AG04450 (cell line): ENCODE results near the gene TCEAL3. TPM values are rescaled to one million over a fixed set of nuclear protein-coding genes. Genes with fewer than 3 reads are reported as not detected.
A peak's percentile ranks its signal among the peaks of the same experiment; 100 is the strongest.
"Not testable (repeated sequence)": the region's sequence is repeated elsewhere in the genome, so short reads cannot be mapped to it uniquely, and the experiment has no call there.

ENCODE experiments used
- CTCF ChIA-PET: fragments of 300-600, 350-600 bp; formaldehyde crosslinking; extraction: SDS; loops from one replicate; lab custom pipeline; 2022; ENCODE audit warnings: antibody characterized with exemption, inconsistent platforms; lab: Charles Lee
- POLR2A ChIA-PET: fragments of 350-600 bp; formaldehyde crosslinking; extraction: SDS; loops from one replicate; lab custom pipeline; 2021; ENCODE audit warnings: antibody characterized with exemption, inconsistent platforms; lab: Yijun Ruan, JAX
- DNase-seq: peaks from one replicate; pipeline ENCODE4 v3.0.0-alpha.2; 2011; ENCODE audit warnings: low read depth, low spot score
- H3K27ac ChIP-seq: one replicate; pipeline ENCODE4 v1.5.1; 2012; ENCODE audit warnings: low read depth, low read length, control low read depth
- H3K27me3 ChIP-seq: one replicate; pipeline ENCODE4 v1.6.0; 2012; ENCODE audit warnings: low read length; ENCODE audit not compliant: control insufficient read depth, insufficient read depth
- H3K4me3 ChIP-seq: 2 replicates; pipeline ENCODE4 v1.5.1; 2011; ENCODE audit warnings: mild to moderate bottlenecking, low read depth, low read length, control low read depth
- H3K9me3 ChIP-seq: 2 replicates; pipeline ENCODE4 v1.5.1; 2012; ENCODE audit warnings: low read length; ENCODE audit not compliant: control insufficient read depth, insufficient read depth
- polyA plus RNA-seq: library from polyadenylated mRNA; depleted of rRNA; stranded (reverse); fragments of >200 nt; gene quantifications from 2 replicates; pipeline ENCODE4 v1.2.3, GENCODE V29; 2011; rRNA removed
- TF ChIP-seq, protein P1 (sequence below): IDR thresholded peaks from 2 replicates; pipeline ENCODE4 v1.5.1; 2011; ENCODE audit warnings: low read depth, low read length, control low read depth, inconsistent platforms

TCEAL3 gene
- polyA plus RNA-seq, 1 experiment, result 28.1 TPM

DNA sequence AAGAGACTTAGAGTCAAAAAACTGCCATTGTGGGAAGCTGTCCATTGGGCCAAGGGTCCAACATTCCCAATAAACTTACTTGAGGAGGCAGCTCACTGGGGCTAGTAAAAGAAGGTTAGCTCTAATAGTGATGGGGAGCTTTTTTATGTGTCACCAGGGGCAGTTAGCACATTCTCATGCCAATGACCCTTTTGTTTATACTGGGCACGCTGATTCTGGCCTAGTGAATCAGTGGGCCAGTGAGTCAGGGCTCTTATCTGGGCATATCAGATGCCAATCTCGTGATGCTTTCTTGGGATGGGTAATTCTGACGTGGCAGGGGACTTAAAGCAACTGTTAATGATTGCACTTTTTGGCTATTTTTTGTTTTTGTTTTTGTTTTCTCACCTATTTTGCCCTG is 48.9 kb downstream of the TCEAL3 start:
- Histone ChIP-seq H3K9me3 (no peaks in the 10 kb centered on the region), H3K27ac (peak overlapping the region; percentile 61), H3K4me3 (no peak overlapping the region), H3K27me3 (no peaks in the 10 kb centered on the region)
- DNase-seq, result no peak
- ChIA-PET POLR2A (no interaction called here), CTCF (interaction anchor here (2.4 kb wide), 1 partner anchor 27 kb away, joined by 11 read pairs; no protein-coding TSS in a partner anchor)
- TF ChIP-seq, protein P1, sequence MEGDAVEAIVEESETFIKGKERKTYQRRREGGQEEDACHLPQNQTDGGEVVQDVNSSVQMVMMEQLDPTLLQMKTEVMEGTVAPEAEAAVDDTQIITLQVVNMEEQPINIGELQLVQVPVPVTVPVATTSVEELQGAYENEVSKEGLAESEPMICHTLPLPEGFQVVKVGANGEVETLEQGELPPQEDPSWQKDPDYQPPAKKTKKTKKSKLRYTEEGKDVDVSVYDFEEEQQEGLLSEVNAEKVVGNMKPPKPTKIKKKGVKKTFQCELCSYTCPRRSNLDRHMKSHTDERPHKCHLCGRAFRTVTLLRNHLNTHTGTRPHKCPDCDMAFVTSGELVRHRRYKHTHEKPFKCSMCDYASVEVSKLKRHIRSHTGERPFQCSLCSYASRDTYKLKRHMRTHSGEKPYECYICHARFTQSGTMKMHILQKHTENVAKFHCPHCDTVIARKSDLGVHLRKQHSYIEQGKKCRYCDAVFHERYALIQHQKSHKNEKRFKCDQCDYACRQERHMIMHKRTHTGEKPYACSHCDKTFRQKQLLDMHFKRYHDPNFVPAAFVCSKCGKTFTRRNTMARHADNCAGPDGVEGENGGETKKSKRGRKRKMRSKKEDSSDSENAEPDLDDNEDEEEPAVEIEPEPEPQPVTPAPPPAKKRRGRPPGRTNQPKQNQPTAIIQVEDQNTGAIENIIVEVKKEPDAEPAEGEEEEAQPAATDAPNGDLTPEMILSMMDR, result no peak

DNA sequence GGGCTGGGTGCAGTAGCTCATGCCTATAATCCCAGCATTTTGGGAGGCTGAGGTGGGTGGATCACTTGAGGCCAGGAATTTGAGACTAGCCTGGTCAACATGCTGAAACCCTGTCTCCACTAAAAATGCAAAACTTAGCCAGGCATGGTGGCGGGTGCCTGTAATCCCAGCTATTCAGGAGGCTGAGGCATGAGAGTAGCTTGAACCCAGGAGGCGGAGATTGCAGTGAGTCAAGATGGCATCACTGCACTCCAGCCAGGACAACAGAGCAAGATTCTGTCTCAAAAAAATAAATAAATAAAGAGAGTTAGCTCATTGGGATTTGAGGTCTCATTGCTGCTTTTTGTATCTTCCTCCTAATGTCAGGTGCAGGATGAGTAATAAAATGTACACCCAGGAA is 49.3 kb downstream of the TCEAL3 start:
- CTCF ChIA-PET, result interaction anchor here (2.4 kb wide), 1 partner anchor 27 kb away, joined by 11 read pairs; no protein-coding TSS in a partner anchor
- H3K27ac ChIP-seq, result peak overlapping the region; percentile 61
- H3K9me3 ChIP-seq, DNase-seq, H3K27me3 ChIP-seq, H3K4me3 ChIP-seq, POLR2A ChIA-PET: not testable (repeated sequence)

GRCh38 chrX:103658681-103659433 is 51.1 kb downstream of the TCEAL3 start:
- Histone ChIP-seq H3K27ac (no peak overlapping the region), H3K4me3 (no peak overlapping the region), H3K27me3 (no peaks in the 10 kb centered on the region), H3K9me3 (no peaks in the 10 kb centered on the region)
- ChIA-PET CTCF (no interaction called here), POLR2A (no interaction called here)
- no peak for DNase-seq
- TF ChIP-seq, protein P1, result no peak

GRCh38 chrX:103659460-103659859 is 51.7 kb downstream of the TCEAL3 start:
- CTCF ChIA-PET, POLR2A ChIA-PET, DNase-seq, H3K4me3 ChIP-seq, H3K27me3 ChIP-seq, H3K9me3 ChIP-seq, H3K27ac ChIP-seq: not testable (repeated sequence)

Other genes starting within 250 kb of the TCEAL3 start
- gene BEX3, start 231.4 kb upstream of the TCEAL3 start, polyA plus RNA-seq, result 644 and 772 TPM in 2 replicates
- gene RAB40A, start 88.5 kb upstream of the TCEAL3 start, polyA plus RNA-seq, result 0.19 and 0.22 TPM in 2 replicates
- gene TCEAL4, start 22.4 kb upstream of the TCEAL3 start, polyA plus RNA-seq, result 36.2 and 43.9 TPM in 2 replicates
- gene TCEAL1, start 21.0 kb downstream of the TCEAL3 start, polyA plus RNA-seq, result 19.2 and 24.9 TPM in 2 replicates
- gene MORF4L2, start 78.7 kb downstream of the TCEAL3 start, polyA plus RNA-seq, result 452 and 562 TPM in 2 replicates
- gene TMEM31, start 102.9 kb downstream of the TCEAL3 start, polyA plus RNA-seq, result not detected in 2 replicates
- 0.41 and 0.47 TPM in 2 replicates for gene PLP1, start 168.9 kb downstream of the TCEAL3 start, polyA plus RNA-seq
- gene RAB9B, start 224.3 kb downstream of the TCEAL3 start, polyA plus RNA-seq, result 0.52 and 0.71 TPM in 2 replicates